H1 (cell line): ENCODE data around the gene EFHC1. TPM values are rescaled to one million over a fixed set of nuclear protein-coding genes. Genes with fewer than 3 reads are reported as not detected.

Experiments
- CTCF ChIA-PET: fragments of 300-600 bp; sonication (Branson Sonifier 250); formaldehyde crosslinking; loops from one replicate; lab custom pipeline; 2021; ENCODE audit not compliant: partially characterized antibody; lab: Charles Lee
- POLR2A ChIA-PET: fragments of 300-600 bp; sonication (Branson Sonifier 250); formaldehyde crosslinking; loops from one replicate; lab custom pipeline; 2021; ENCODE audit warnings: inconsistent platforms; ENCODE audit not compliant: partially characterized antibody; lab: Charles Lee
- DNase-seq, 2 experiments: peaks; one replicate each; pipeline versions ENCODE4 v3.0.0 to v3.0.0-alpha.2; 2010 to 2022; ENCODE audit warnings: low spot score in 2 of 2, low read depth in 1 of 2, mixed read lengths in 1 of 2
- FAIRE-seq: peaks from 2 replicates; lab custom pipeline; 2011; peaks lifted over from hg19 to GRCh38; lab: Jason Lieb, UNC
- H2AFZ ChIP-seq: 2 replicates; pipeline ENCODE4 v1.8.1; 2012; ENCODE audit warnings: low read length, inconsistent platforms
- H2AK5ac ChIP-seq: 2 replicates; pipeline ENCODE4 v1.6.1; 2013; ENCODE audit warnings: low read depth, low read length
- H2BK120ac ChIP-seq: replicated peaks from 2 replicates; pipeline ENCODE3; 2013; ENCODE audit warnings: low read depth, low read length, inconsistent platforms
- H2BK12ac ChIP-seq: 2 replicates; pipeline ENCODE4 v1.6.1; 2013; ENCODE audit warnings: low read depth, low read length
- H2BK15ac ChIP-seq: 2 replicates; pipeline ENCODE4 v1.6.1; 2013; ENCODE audit warnings: low read length
- H2BK20ac ChIP-seq: 2 replicates; pipeline ENCODE4 v1.6.1; 2013; ENCODE audit warnings: low read length
- H2BK5ac ChIP-seq: 2 replicates; pipeline ENCODE4 v1.6.1; 2013; ENCODE audit warnings: low read depth, low read length
- H3K14ac ChIP-seq: 2 replicates; pipeline ENCODE4 v1.6.1; 2013; ENCODE audit warnings: inconsistent platforms; ENCODE audit not compliant: insufficient read length
- H3K18ac ChIP-seq: 2 replicates; pipeline ENCODE4 v1.6.1; 2013; ENCODE audit warnings: low read length; ENCODE audit errors: extremely low read depth
- H3K23ac ChIP-seq: 2 replicates; pipeline ENCODE4 v1.6.1; 2013; ENCODE audit warnings: inconsistent platforms; ENCODE audit not compliant: insufficient read length
- H3K23me2 ChIP-seq: 2 replicates; pipeline ENCODE4 v1.6.1; 2013; ENCODE audit warnings: low read depth, low read length
- H3K27ac ChIP-seq: 2 replicates; pipeline ENCODE4 v1.6.1; 2011; ENCODE audit warnings: low read depth, low read length, inconsistent platforms
- H3K27me3 ChIP-seq, 4 experiments: replicated peaks in 1 of 4; 1 replicate in 1 of 4; 2 replicates in 3 of 4; pipeline versions ENCODE4 v1.6.1 to v1.8.1; 2011 to 2013; ENCODE audit warnings: low read length in 3 of 4, mild to moderate bottlenecking in 3 of 4, inconsistent platforms in 2 of 4, mixed read lengths in 2 of 4, moderate library complexity in 1 of 4; ENCODE audit not compliant: control insufficient read depth in 3 of 4, insufficient read depth in 3 of 4; ENCODE audit errors: extremely low read depth in 1 of 4
- H3K36me3 ChIP-seq, 4 experiments: 2 replicates each; pipeline versions ENCODE4 v1.6.1 to v1.8.1; 2011 to 2013; ENCODE audit warnings: mild to moderate bottlenecking in 4 of 4, low read length in 3 of 4, moderate library complexity in 2 of 4, control low read depth in 1 of 4, inconsistent platforms in 1 of 4; ENCODE audit not compliant: insufficient read depth in 4 of 4, control insufficient read depth in 2 of 4
- H3K4ac ChIP-seq: replicated peaks from 2 replicates; pipeline ENCODE3; 2013; ENCODE audit warnings: low read length, low read depth, mixed read lengths, inconsistent platforms; ENCODE audit not compliant: insufficient read length
- H3K4me1 ChIP-seq, 4 experiments: replicated peaks in 1 of 4; 1 replicate in 1 of 4; 2 replicates in 3 of 4; pipeline versions ENCODE4 v1.6.1 to v1.8.1; 2011 to 2013; ENCODE audit warnings: low read length in 3 of 4, inconsistent platforms in 2 of 4, mixed read lengths in 1 of 4; ENCODE audit not compliant: insufficient read depth in 4 of 4, control insufficient read depth in 3 of 4
- H3K4me2 ChIP-seq, 2 experiments: 2 replicates each; pipeline versions ENCODE4 v1.6.1 to v1.8.1; 2011 to 2013; ENCODE audit warnings: low read depth in 2 of 2, low read length in 2 of 2, control low read depth in 1 of 2, inconsistent platforms in 1 of 2, mild to moderate bottlenecking in 1 of 2; ENCODE audit not compliant: insufficient read depth in 1 of 2
- H3K4me3 ChIP-seq, 4 experiments: fragments of 200-600, 300-600 bp in 1 of 4; sonication (generic), shearing (Covaris generic), sonication (Bioruptor Twin) in 1 of 4; 2 replicates each; pipeline versions ENCODE4 v1.5.1 to v1.8.1; 2011 to 2016; ENCODE audit warnings: low read length in 4 of 4, low read depth in 3 of 4, control low read depth in 2 of 4, inconsistent platforms in 2 of 4, mild to moderate bottlenecking in 2 of 4, mixed read lengths in 1 of 4, moderate library complexity in 1 of 4; ENCODE audit not compliant: insufficient read depth in 2 of 4; ENCODE audit errors: extremely low read depth in 1 of 4
- H3K56ac ChIP-seq: replicated peaks from 2 replicates; pipeline ENCODE3; 2013; ENCODE audit warnings: low read depth, mild to moderate bottlenecking, mixed read lengths, low read length, inconsistent platforms; ENCODE audit not compliant: insufficient read length
- H3K79me1 ChIP-seq: 2 replicates; pipeline ENCODE4 v1.6.1; 2013; ENCODE audit warnings: low read depth, low read length, control low read depth
- H3K79me2 ChIP-seq, 2 experiments: 2 replicates each; pipeline versions ENCODE4 v1.6.1 to v1.8.1; 2012 to 2013; ENCODE audit warnings: low read length in 2 of 2, mild to moderate bottlenecking in 2 of 2, inconsistent platforms in 1 of 2; ENCODE audit not compliant: insufficient read depth in 2 of 2, control insufficient read depth in 1 of 2
- H3K9ac ChIP-seq, 4 experiments: replicated peaks in 1 of 4; 1 replicate in 1 of 4; 2 replicates in 3 of 4; pipeline versions ENCODE4 v1.6.1 to v1.8.1; 2011 to 2013; ENCODE audit warnings: low read depth in 3 of 4, low read length in 3 of 4, control low read depth in 2 of 4, mild to moderate bottlenecking in 2 of 4, moderate library complexity in 2 of 4, inconsistent platforms in 1 of 4; ENCODE audit errors: extremely low read depth in 1 of 4
- H3K9me3 ChIP-seq, 2 experiments: 2 replicates each; pipeline versions ENCODE4 v1.6.1 to v1.8.1; 2012 to 2013; ENCODE audit warnings: mild to moderate bottlenecking in 2 of 2, moderate library complexity in 2 of 2, control low read depth in 1 of 2, inconsistent platforms in 1 of 2, low read depth in 1 of 2, low read length in 1 of 2, mixed read lengths in 1 of 2; ENCODE audit not compliant: insufficient read depth in 2 of 2
- H4K20me1 ChIP-seq, 2 experiments: replicated peaks in 1 of 2; 2 replicates each; pipeline versions ENCODE3 to v1.8.1; 2011 to 2013; ENCODE audit warnings: inconsistent platforms in 2 of 2, low read length in 2 of 2, mild to moderate bottlenecking in 1 of 2; ENCODE audit not compliant: insufficient read depth in 2 of 2, control insufficient read depth in 1 of 2
- H4K5ac ChIP-seq: 2 replicates; pipeline ENCODE4 v1.6.1; 2013; ENCODE audit warnings: low read length, low read depth, mixed read lengths, inconsistent platforms; ENCODE audit not compliant: insufficient read length
- H4K8ac ChIP-seq: 2 replicates; pipeline ENCODE4 v1.8.0; 2013; ENCODE audit warnings: mild to moderate bottlenecking, moderate library complexity, low read length, inconsistent platforms; ENCODE audit not compliant: insufficient read depth; ENCODE audit errors: extremely low read depth
- H4K91ac ChIP-seq: replicated peaks from 2 replicates; pipeline ENCODE3; 2013; ENCODE audit warnings: low read length, mixed read lengths, inconsistent platforms; ENCODE audit not compliant: insufficient read length
- ATF2 ChIP-seq: IDR thresholded peaks from 2 replicates; pipeline ENCODE4 v1.6.1; 2012; ENCODE audit warnings: low read length, inconsistent platforms
- BCL11A ChIP-seq, 2 experiments: IDR thresholded peaks; one replicate each; pipeline ENCODE4 v1.6.1; 2011; ENCODE audit warnings: low read depth in 2 of 2, low read length in 2 of 2, mild to moderate bottlenecking in 2 of 2
- CBX8 ChIP-seq: fragments of 300-800, 300-1000 bp; sonication (generic); IDR thresholded peaks from 2 replicates; pipeline ENCODE4 v1.7.1; 2016; ENCODE audit warnings: low read depth, low read length, borderline replicate concordance
- CHD1 ChIP-seq: IDR thresholded peaks from 2 replicates; pipeline ENCODE4 v1.6.1; 2012; ENCODE audit warnings: low read depth, low read length, improper control_type of control experiment
- CHD2 ChIP-seq: IDR thresholded peaks from 2 replicates; pipeline ENCODE4 v1.6.1; 2012; ENCODE audit warnings: low read length, improper control_type of control experiment
- EGR1 ChIP-seq: IDR thresholded peaks from 2 replicates; pipeline ENCODE4 v1.6.1; 2011; ENCODE audit warnings: low read depth, low read length, borderline replicate concordance
- MAFK ChIP-seq: IDR thresholded peaks from 2 replicates; pipeline ENCODE4 v1.6.1; 2012; ENCODE audit warnings: low read depth, mild to moderate bottlenecking, improper control_type of control experiment, low read length
- RAD21 ChIP-seq, 2 experiments: IDR thresholded peaks in 1 of 2; conservative IDR thresholded peaks in 1 of 2; 2 replicates each; pipeline ENCODE4 v1.6.1; 2011; ENCODE audit warnings: low read depth in 2 of 2, low read length in 2 of 2, improper control_type of control experiment in 1 of 2, inconsistent platforms in 1 of 2, mild to moderate bottlenecking in 1 of 2, moderate library complexity in 1 of 2
- RFX5 ChIP-seq: IDR thresholded peaks from 2 replicates; pipeline ENCODE4 v1.6.1; 2011; ENCODE audit warnings: low read depth, low read length, improper control_type of control experiment, borderline replicate concordance
- SIN3A ChIP-seq, 2 experiments: IDR thresholded peaks in 1 of 2; conservative IDR thresholded peaks in 1 of 2; 2 replicates each; pipeline ENCODE4 v1.6.1; 2011 to 2012; ENCODE audit warnings: low read length in 2 of 2, improper control_type of control experiment in 1 of 2, low read depth in 1 of 2, mild to moderate bottlenecking in 1 of 2
- SP4 ChIP-seq: IDR thresholded peaks from 2 replicates; pipeline ENCODE4 v1.6.1; 2012; ENCODE audit warnings: low read length, inconsistent platforms
- YY1 ChIP-seq: IDR thresholded peaks from 2 replicates; pipeline ENCODE4 v1.6.1; 2011; ENCODE audit warnings: low read depth, mild to moderate bottlenecking, low read length
- WGBS, 2 experiments: shearing (Covaris generic) in 1 of 2; methylation state at CpG; one replicate each; pipeline versions ENCODE4 v1.1.6 to v1.1.7; 2013 to 2015; ENCODE audit warnings: low lambda C conversion rate in 2 of 2, mixed read lengths in 2 of 2, inconsistent platforms in 1 of 2, low coverage in 1 of 2, missing lambda C conversion rate in 1 of 2; ENCODE audit not compliant: insufficient replicate concordance in 2 of 2, insufficient coverage in 1 of 2, insufficient read length in 1 of 2; ENCODE audit errors: extremely low coverage in 1 of 2, missing lambda C conversion rate in 1 of 2; 5-methylcytosine and 5-hydroxymethylcytosine counted together
- polyA plus RNA-seq, 7 experiments: library from polyadenylated mRNA; depleted of rRNA in 3 of 7; stranded (reverse) in 5 of 7; unstranded in 2 of 7; fragments of >200 nt in 5 of 7; fragments of 200-250 nt in 2 of 7; gene quantifications; 1 replicate in 5 of 7; 2 replicates in 1 of 7; 4 replicates in 1 of 7; pipeline versions ENCODE4 v1.2.1 to v1.2.3, GENCODE V29; 2011 to 2013; ENCODE audit warnings: missing spikeins in 2 of 7, mixed read lengths in 2 of 7
- total RNA-seq: library from RNA; stranded (reverse); fragmentation: NEBNext Ultra II Directional; extraction: Animal tissue kit (Norgen Biotek cat#: 25700); gene quantifications from 2 replicates; pipeline ENCODE4 v1.2.1, GENCODE V29; 2021
- TF ChIP-seq, protein P1 (sequence below): IDR thresholded peaks from 2 replicates; pipeline ENCODE4 v1.6.1; 2012; ENCODE audit warnings: inconsistent platforms

The EFHC1 gene
- total and polyA plus RNA-seq, 2 of the 8 experiments (the other 6 are each of a cell fraction or from before 2014, with no cell fraction given), result 10.5 to 16.4 TPM

DNA sequence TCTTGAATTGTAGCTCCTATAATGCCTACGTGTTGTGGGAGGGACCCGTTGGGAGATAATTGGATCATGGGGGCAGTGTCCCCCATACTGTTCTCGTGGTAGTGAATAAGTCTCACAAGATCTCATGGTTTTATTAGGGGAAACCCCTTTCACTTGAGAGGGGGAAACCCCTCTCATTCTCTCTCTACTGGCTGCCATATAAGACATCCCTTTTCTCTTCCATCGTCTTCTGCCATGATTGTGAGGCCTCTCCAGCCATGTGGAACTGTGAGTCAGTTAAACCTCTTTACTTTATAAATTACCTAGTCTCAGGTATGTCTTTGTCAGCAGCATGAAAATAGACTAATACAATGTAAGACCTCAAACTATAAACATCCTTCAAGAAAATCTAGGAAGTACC, 35.1 kb upstream of the EFHC1 start:
- Histone ChIP-seq H4K5ac (no peak overlapping the region), H2BK120ac (no peak overlapping the region), H4K20me1 (no peaks in the 10 kb centered on the region), H3K4ac (no peak overlapping the region), H3K9ac (no peak overlapping the region), H2BK15ac (no peak overlapping the region), H4K91ac (no peak overlapping the region)
- FAIRE-seq, result no peak
- POLR2A ChIA-PET, result no interaction called here
- TF ChIP-seq MAFK, result no peak
- no peak for TF ChIP-seq RAD21 (IDR thresholded peaks at IDR 0.05 in 1 of 2, conservative IDR thresholded peaks at IDR 0.05 in 1 of 2; ENCODE audit: low read depth in 2 of 2, low read length in 2 of 2)
- TF ChIP-seq RFX5, result no peak
- TF ChIP-seq YY1, result no peak
- no peak for TF ChIP-seq EGR1
- no peak for TF ChIP-seq BCL11A (IDR thresholded peaks at IDR 0.05; ENCODE audit: low read depth in 2 of 2, low read length in 2 of 2)
- TF ChIP-seq CHD1, result no peak
- no peak for TF ChIP-seq ATF2
- TF ChIP-seq CBX8, result no peak
- TF ChIP-seq SP4, result no peak
- TF ChIP-seq CHD2, result no peak
- TF ChIP-seq, protein P1, sequence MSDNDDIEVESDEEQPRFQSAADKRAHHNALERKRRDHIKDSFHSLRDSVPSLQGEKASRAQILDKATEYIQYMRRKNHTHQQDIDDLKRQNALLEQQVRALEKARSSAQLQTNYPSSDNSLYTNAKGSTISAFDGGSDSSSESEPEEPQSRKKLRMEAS, result no peak
- TF ChIP-seq SIN3A (conservative IDR thresholded peaks at IDR 0.05 in 1 of 2, IDR thresholded peaks at IDR 0.05 in 1 of 2; ENCODE audit: low read depth in 1 of 2, low read length in 2 of 2), result no peak
- TF ChIP-seq, all 59 proteins: peak for 0
- no peak overlapping the region for H3K14ac ChIP-seq
- no peak overlapping the region for H2BK12ac ChIP-seq
- no peak overlapping the region for H4K8ac ChIP-seq
- no peaks in the 10 kb centered on the region for H3K36me3 ChIP-seq
- 92% methylated on average over 4 of the region's 4 CpGs; no CpG with 5 or more reads in 1 of the 2 experiments for WGBS, 2 experiments
- no peak overlapping the region for H3K4me3 ChIP-seq
- no peaks in the 10 kb centered on the region for H3K23me2 ChIP-seq
- H2BK5ac ChIP-seq, result no peak overlapping the region
- no peaks in the 10 kb centered on the region for H3K79me2 ChIP-seq
- no peaks in the 10 kb centered on the region for H3K79me1 ChIP-seq
- no peak overlapping the region for H2AFZ ChIP-seq
- H3K27ac ChIP-seq, result no peak overlapping the region
- H3K27me3 ChIP-seq, result no peaks in the 10 kb centered on the region
- H2BK20ac ChIP-seq, result no peak overlapping the region
- no peak for DNase-seq
- H3K56ac ChIP-seq, result no peak overlapping the region
- no peak overlapping the region for H3K18ac ChIP-seq
- H3K23ac ChIP-seq, result no peak overlapping the region
- H2AK5ac ChIP-seq, result no peak overlapping the region
- H3K9me3 ChIP-seq, result peaks cover 6 to 15% of the 10 kb centered on the region in 2 experiments
- H3K4me1 ChIP-seq, result no peaks in the 10 kb centered on the region
- H3K4me2 ChIP-seq, result no peak overlapping the region
- CTCF ChIA-PET, result interaction anchor here (1.1 to 1.7 kb wide), 2 partner anchors 15 to 98 kb away, joined by 3 to 6 read pairs; no protein-coding TSS in a partner anchor
